GM18951 (cell line): Measurements from ENCODE around the gene CARF.
A peak's percentile ranks its signal among the peaks of the same experiment; 100 is the strongest.
"Not testable (repeated sequence)": the region's sequence is repeated elsewhere in the genome, so short reads cannot be mapped to it uniquely, and the experiment has no call there.

Experiments
- POLR2A ChIP-seq: IDR thresholded peaks from 4 replicates; pipeline ENCODE4 v1.6.1; 2011; ENCODE audit warnings: mild to moderate bottlenecking; ENCODE audit not compliant: insufficient read length, insufficient read depth; ENCODE audit errors: extremely low read depth
- in situ Hi-C: fragments of 300-500 bp; cut with MboI; formaldehyde crosslinking; loops from one replicate; pipeline ENCODE4 v1.12.0; 2022; ENCODE audit warnings: low sequenced_read_pairs, mixed read lengths, inconsistent platforms; ENCODE audit not compliant: unreplicated experiment

CARF gene, protein sequence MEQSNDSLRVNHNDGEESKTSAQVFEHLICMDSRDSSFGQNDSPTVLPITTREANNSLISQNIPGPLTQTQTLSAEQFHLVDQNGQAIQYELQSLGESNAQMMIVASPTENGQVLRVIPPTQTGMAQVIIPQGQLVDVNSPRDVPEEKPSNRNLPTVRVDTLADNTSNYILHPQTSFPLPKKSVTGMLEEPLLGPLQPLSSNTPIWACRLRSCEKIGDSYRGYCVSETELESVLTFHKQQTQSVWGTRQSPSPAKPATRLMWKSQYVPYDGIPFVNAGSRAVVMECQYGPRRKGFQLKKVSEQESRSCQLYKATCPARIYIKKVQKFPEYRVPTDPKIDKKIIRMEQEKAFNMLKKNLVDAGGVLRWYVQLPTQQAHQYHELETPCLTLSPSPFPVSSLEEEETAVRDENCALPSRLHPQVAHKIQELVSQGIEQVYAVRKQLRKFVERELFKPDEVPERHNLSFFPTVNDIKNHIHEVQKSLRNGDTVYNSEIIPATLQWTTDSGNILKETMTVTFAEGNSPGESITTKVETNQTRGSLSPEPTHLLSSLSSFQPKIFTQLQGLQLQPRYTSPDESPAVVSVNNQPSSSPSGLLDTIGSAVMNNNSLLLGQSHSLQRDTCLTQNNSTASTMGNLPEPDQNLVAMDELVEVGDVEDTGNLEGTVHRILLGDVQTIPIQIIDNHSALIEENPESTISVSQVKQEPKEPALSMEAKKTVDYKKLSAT

DNA sequence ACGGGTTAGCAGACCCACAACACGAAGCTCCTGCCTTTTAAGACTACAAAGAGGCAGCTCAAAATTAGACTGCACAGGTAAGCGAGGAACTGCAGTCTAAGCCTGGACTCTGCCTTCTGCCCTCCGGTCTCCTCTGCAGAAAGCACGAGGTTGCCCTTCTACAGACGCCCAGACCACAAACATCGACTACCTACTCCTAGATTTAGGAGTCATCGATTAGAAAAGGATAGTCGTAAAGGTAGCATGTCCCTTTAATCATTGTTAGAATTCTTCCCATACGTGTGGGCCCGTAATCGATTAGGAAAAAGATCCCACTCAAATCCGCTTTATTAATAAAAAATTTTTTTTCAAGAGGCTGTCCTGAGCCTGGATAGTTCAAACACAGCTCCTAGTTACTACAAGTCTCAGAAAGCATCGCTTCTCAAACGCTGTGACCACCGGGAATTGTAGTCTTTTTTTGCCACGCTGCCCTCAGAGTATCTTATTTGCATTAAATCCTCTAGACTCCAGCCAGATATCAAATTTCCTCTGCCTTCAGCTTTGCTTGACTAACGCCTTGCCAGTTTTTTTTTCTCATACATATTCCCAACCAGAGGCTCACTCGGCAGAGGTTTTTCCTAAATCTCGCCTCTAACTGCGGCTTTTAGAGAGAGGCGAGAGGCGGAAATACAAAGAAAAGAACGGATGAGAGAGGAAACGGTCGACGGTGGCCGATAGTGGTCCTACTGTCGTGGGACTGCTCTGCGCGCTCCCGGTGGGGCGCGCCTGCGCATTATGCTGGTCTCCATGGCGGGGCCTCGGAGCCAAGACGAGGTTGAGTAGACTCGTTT is at the start of gene CARF, which contains the start of gene WDR12:
CARF (plus strand) TSS at position 764 of the 830 bp plus-strand sequence. CDS start 29,628 bp downstream, outside the sequence.
WDR12 (minus strand) TSS at position 162 of the 830 bp plus-strand sequence. CDS start 197 bp downstream, outside the sequence.
- TF ChIP-seq POLR2A, result peak; percentile 70
- in situ Hi-C loops, result no loop called here

DNA sequence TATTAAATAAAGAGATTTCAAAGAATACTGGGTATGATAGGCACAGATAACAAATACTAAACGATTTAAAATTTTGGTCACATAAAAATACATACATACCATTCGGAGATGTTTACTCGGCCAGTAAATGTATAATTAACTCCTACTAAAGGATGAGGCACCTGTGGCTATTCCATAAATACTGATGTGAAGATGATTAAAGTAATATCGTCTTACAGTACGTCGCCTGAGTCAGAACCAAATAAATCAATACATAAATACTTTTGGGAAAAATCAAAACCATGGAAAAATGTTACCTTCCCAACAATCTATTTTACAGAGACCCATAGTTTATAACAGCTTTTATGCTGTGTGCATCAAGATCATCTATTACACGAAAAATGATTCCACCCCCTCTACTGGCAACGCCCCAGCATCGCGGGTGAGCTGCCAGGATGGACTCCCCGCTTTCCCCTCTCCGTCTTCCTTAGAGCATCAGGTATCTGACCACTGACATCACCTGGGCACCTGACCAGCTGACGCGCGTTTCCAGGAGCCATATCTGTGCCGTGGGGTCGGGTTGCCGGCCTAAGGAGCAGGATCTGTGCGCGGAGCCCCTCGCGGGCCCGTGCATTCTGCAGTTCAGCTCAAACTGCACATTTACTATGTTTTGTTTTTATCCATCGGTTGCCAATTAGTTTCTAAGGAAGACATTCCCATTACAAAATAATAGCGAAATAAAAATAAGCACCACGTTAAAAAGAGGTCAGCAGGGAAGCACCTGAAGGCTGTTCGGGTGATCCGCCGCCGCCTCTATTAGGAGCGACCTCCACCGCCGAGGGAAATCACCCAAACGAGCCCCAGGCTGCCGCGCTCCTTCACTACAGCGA is 41.4 kb upstream of the CARF start:
- in situ Hi-C loops, result loop anchor here (25.0 kb wide), 1 partner anchor 283 kb away; no protein-coding TSS in a partner anchor
- no peak for TF ChIP-seq POLR2A

DNA sequence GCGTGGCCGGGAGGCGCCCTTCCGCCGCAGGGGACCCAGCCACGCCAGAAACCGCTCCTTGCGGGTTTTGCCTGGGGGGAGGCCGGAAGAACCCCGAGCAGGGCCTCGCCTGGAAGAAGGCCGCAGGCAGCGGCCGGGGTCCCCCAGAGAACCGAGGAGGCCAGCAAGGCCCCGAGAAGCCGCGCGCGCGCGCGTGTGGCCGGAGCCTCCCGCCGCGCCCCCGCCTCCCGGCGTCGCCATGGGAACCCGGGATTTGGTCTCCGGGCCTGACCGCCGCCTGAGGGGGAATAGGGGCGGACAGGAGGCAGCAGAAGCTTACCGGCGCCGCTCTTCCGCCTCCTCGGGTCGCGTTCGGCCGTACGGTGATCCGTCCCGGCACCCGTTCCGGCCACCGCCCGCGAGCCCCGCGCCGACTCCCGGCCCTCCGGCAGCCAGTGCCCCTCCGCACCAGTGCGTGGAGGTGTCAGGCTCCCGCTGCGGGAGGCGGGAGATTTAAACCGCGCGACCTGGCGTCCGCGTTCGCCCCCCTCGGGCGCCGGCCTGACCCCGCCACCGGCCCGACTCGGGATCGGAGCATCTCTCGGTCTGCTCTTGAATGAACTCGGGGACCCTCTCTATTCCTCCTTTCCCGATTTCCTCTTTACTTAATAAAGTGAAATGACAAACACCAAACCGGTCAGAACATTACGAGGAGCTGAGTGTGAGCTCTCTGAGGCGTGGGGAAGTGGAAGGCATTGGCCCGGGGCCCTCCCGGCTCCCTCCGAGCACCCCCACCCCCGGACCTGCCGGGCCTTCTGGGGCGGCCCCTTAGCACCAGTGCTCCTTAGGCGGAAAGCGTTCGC is 40.6 kb upstream of the CARF start, which contains the start of gene ICA1L:
ICA1L (minus strand) TSS at position 467 of the 842 bp plus-strand sequence. CDS start 42,757 bp downstream, outside the sequence.
- TF ChIP-seq POLR2A, result peak; percentile 44
- in situ Hi-C loops, result loop anchor here (25.0 kb wide), 1 partner anchor 284 kb away; no protein-coding TSS in a partner anchor

DNA sequence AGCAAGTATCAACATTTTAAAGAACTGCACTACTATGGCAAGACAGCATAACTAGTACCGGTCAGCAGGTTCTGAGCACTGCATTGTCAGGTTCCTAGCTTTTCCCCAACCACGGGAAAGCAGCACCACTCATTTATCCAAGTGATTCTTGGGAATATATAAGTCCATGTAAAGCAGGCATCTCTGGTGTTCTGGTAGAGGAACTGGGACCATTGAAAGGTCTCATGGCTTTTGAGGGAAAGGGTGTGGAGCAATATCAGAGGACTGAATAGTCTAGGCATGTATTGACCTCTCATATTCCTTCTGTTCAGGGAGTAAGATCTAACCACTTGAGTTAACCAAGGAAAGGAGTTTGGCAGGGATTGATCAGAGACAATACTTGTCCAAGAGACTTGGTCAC is 34.4 kb upstream of the CARF start:
- in situ Hi-C loops, result no loop called here
- TF ChIP-seq POLR2A, result no peak

DNA sequence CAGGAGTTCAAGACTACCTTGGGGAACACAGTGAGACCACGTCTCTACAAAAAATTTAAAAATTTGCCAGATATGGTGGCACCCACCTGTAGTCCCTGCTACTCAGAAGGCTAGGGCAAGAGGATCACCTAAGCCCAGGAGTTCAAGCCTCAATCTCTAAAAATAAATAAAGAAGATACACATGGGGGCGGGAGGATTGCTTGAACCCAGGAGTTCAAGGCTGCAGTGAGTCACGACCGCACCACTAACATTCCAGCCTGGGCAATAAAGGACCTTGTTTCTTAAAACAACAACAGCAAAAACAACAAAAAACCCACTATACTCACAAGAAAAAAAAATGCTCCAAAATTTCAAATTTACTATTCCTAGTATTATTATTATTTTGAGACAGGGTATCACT is 30.5 kb upstream of the CARF start:
- no peak for TF ChIP-seq POLR2A
- in situ Hi-C loops, result no loop called here

DNA sequence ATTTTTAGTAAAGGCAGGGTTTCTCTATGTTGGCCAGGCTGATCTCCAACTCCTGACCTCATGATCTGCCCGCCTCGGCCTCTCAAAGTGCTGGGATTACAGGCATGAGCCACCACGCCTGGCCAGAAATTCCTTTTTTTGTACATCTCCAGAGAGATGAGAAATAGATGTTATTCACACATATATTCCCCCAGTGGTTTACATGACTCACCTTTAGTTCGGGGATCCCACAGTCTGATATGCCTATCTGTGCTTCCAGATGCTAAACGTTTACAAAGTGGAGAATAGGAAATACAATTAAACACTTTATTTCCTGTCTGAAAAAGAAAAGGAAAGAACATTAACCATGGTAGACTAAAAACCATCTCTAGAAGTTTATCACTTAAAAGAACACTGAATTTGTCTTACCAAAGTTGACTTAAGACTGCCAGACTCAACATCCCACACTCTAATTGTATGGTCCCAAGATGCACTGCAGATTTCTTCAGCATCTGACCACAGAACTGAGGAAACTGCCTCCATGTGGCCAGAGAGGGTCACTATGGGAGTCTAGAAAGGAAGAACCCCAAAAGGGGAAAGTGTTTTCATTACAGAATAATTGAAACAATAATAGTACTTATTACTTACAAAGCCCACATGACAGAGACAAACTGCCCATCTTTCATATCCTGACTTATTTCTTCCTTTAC is 27.9 kb upstream of the CARF start:
- in situ Hi-C loops, result no loop called here

DNA sequence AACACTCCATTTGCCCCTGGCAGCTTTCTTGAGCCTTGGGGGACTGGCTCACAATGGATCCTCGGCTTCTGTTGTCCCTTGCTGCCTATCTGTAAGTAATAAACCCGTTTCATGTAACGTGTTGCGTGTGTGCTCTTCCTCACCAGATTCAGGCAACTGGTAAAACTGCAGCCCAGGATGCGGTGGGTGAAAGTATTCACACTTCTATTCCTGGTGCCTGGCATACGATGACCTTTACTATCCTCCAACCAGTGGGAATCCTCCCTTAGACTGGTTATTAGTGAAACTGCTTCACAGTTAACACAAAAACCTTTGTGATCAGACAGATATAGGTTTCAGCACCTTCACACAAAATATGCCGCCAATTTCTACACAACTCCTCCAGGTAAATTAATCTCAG is 26.9 kb upstream of the CARF start:
- TF ChIP-seq POLR2A, result no peak
- in situ Hi-C loops, result no loop called here

More for the DNA sequence above, 27.9 kb upstream of the CARF start:
- TF ChIP-seq POLR2A, result no peak

DNA sequence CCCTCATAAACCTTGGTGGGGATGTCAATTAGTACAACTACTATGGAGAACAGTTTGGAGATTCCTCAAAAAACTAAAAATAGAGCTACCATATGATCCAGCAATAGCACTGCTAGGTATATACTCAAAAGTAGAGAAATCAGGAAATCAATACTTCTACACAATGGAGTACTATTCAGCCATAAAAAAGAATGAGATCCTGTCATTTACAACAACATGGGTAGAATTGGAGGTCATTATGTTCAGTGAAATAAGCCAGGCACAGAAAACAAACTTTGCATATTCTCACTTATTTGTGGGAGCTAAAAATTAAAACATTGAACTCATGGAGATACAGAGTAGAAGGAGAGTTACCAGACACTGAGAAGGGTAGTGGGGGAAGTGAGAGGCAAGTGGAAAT is 6.6 kb upstream of the CARF start:
- in situ Hi-C loops, result not testable (repeated sequence)

DNA sequence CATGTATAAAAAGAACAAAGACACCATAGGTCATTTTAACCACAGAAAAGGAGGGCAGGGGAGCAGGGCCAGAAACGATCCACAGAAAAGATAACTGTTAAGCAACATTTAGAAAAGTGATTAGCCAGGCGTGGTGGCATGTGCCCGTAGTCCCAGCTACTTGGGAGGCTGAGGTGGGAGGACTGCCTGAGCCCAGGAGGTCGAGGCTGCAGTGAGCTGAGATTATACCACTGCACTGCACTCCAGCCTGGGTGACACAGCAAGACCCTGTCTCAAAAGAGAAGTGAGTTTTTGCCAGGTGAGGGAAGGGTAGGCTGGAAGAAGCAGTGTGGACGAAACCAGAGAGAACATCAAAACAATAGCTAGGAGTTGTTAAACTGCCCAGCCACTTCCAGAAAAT is 3.9 kb upstream of the CARF start:
- no peak for TF ChIP-seq POLR2A
- in situ Hi-C loops, result no loop called here

DNA sequence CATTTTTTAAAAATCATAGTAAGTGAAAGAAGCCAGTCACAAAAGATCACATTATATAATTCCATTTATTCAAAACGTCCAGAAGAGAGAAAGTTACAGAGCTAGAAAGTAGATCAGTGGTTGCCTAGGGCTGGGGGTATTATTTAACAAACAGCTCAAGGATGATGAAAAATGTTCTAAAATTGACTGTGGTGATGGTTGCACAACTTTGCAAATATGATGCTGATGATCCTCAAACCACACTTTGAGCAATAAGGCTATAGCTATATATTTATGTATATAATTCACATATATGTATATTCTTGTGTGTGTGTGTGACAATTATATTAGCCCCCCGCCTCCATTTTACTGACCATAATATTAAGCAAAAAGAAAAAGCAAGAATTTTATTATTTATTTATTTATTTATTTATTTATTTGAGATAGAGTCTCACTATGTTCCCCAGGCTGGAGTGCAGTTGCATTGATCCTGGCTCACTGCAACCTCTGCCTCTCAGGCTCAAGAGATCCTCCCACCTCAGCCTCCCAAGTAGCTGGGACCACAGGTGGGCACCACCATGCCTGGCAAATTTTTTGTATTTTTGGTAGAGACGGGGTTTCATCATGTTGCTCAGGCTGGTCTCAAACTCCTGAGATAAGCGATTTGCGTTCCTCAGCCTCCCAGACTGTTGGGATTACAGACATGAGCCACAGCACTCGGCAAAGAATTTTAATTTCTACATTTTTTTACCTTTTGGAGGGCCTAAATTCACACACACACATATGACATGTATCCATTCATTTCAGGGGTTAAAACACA is 2.5 kb upstream of the CARF start:
- no peak for TF ChIP-seq POLR2A

DNA sequence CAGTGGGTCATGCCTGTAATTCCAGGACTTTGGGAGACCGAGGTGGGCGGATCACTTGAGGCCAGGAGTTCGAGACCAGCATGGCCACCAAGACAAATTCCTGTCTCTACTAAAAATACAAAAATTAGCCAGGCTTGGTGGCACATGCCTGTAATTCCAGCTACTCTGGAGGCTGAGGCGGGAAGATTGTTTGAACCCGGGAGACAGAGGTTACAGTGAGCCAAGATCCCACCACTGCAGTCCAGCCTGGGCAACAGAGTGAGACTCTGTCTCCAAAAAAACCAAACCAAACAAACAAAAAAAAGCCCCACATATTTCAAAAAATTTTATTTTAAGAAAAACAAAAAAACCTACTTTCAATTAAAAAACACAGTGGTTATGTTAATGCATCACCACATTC is 1.8 kb upstream of the CARF start:
- in situ Hi-C loops, result not testable (repeated sequence)

More for the DNA sequence above, 2.5 kb upstream of the CARF start:
- in situ Hi-C loops, result no loop called here
